HepG2 (cell line): ENCODE results near the gene CHD9. TPM values are rescaled to one million over a fixed set of nuclear protein-coding genes. Genes with fewer than 3 reads are reported as not detected.
A peak's percentile ranks its signal among the peaks of the same experiment; 100 is the strongest.

Experiments
- ATAC-seq: fragments of 200-7000 bp; cut with Tn5 transposase; 3 replicates; pipeline ENCODE4 v1.9.1; 2020; ENCODE audit warnings: mild to moderate bottlenecking, moderate library complexity
- BruUV-seq: library from RNA; stranded (reverse); fragments of 400-500 nt; replicated peaks from 2 replicates; lab custom pipeline; 2021; lab: Mats Ljungman, UMichigan
- CTCF ChIA-PET: fragments of 300-600 bp; formaldehyde crosslinking; extraction: SDS; loops from one replicate; lab custom pipeline; 2021; ENCODE audit warnings: low total read pairs, inconsistent platforms, low intra/inter-chr PET ratio; lab: Yijun Ruan, JAX
- POLR2A ChIA-PET: fragments of 350-600 bp; sonication (Branson Sonifier 250); formaldehyde crosslinking; loops from one replicate; lab custom pipeline; 2020; ENCODE audit warnings: antibody characterized with exemption, inconsistent platforms; lab: Yijun Ruan, JAX
- DNase-seq: peaks from one replicate; pipeline ENCODE4 v3.0.0-alpha.2; 2015; ENCODE audit warnings: low spot score
- FAIRE-seq: peaks from 3 replicates; lab custom pipeline; 2011; peaks lifted over from hg19 to GRCh38; lab: Jason Lieb, UNC
- H2AFZ ChIP-seq: one replicate; pipeline ENCODE4 v1.6.1; 2011; ENCODE audit warnings: low read length, inconsistent platforms
- H3K27ac ChIP-seq: fragments of 300-600 bp; 3 replicates; pipeline ENCODE4 v1.8.0; 2011; ENCODE audit warnings: mixed run types, mild to moderate bottlenecking, mixed read lengths, low read length, inconsistent platforms; ENCODE audit not compliant: insufficient read depth; ENCODE audit errors: extremely low read length
- H3K27me3 ChIP-seq, 2 experiments: fragments of 200-600 bp in 1 of 2; 2 replicates in 1 of 2; 3 replicates in 1 of 2; pipeline versions ENCODE4 v1.6.0 to v1.8.0; 2011; ENCODE audit warnings: low read length in 2 of 2, mild to moderate bottlenecking in 2 of 2, moderate library complexity in 2 of 2, inconsistent platforms in 1 of 2; ENCODE audit not compliant: insufficient read depth in 2 of 2, control insufficient read depth in 1 of 2
- H3K36me3 ChIP-seq, 2 experiments: fragments of 200-600 bp in 1 of 2; replicated peaks in 1 of 2; 2 replicates in 1 of 2; 3 replicates in 1 of 2; pipeline versions ENCODE4 v1.5.1 to v1.8.0; 2011; ENCODE audit warnings: low read length in 2 of 2, inconsistent platforms in 1 of 2; ENCODE audit not compliant: insufficient read depth in 2 of 2, control insufficient read depth in 1 of 2
- H3K4me1 ChIP-seq: 2 replicates; pipeline ENCODE4 v1.5.1; 2012; ENCODE audit warnings: low read length, inconsistent platforms; ENCODE audit not compliant: insufficient read depth
- H3K4me2 ChIP-seq: 2 replicates; pipeline ENCODE4 v1.6.0; 2011; ENCODE audit warnings: low read depth, low read length, inconsistent platforms
- H3K4me3 ChIP-seq, 3 experiments: fragments of 200-600 bp in 1 of 3; sonication (generic), shearing (Covaris generic) in 1 of 3; replicated peaks in 1 of 3; 2 replicates each; pipeline ENCODE4 v1.5.1; 2011 to 2016; ENCODE audit warnings: low read length in 3 of 3, inconsistent platforms in 2 of 3, low read depth in 2 of 3, mild to moderate bottlenecking in 2 of 3, control low read depth in 1 of 3, mixed read lengths in 1 of 3; ENCODE audit not compliant: insufficient read depth in 1 of 3
- H3K79me2 ChIP-seq: one replicate; pipeline ENCODE4 v1.6.1; 2011; ENCODE audit warnings: low read length, inconsistent platforms; ENCODE audit not compliant: insufficient read depth
- H3K9ac ChIP-seq: 2 replicates; pipeline ENCODE4 v1.6.0; 2011; ENCODE audit warnings: mild to moderate bottlenecking, low read depth, low read length, inconsistent platforms; ENCODE audit not compliant: insufficient read depth
- H3K9me3 ChIP-seq: 2 replicates; pipeline ENCODE4 v1.5.1; 2012; ENCODE audit warnings: mild to moderate bottlenecking, low read length
- H4K20me1 ChIP-seq: 2 replicates; pipeline ENCODE4 v1.6.0; 2011; ENCODE audit warnings: inconsistent platforms, mild to moderate bottlenecking, low read length, moderate library complexity; ENCODE audit not compliant: insufficient read depth
- AFF4 ChIP-seq: sonication (generic); formaldehyde crosslinking; IDR thresholded peaks from 2 replicates; pipeline ENCODE4 v1.4.0; 2020; ENCODE audit warnings: missing genetic modification reagents
- CBX1 ChIP-seq: IDR thresholded peaks from one replicate; pipeline ENCODE4 v1.6.1; 2016; ENCODE audit warnings: antibody characterized with exemption, low read depth
- CEBPZ ChIP-seq: IDR thresholded peaks from 2 replicates; pipeline ENCODE4 v1.6.1; 2012; ENCODE audit warnings: low read length, improper control_type of control experiment
- CTCF ChIP-seq: sonication (generic); formaldehyde crosslinking; IDR thresholded peaks from 2 replicates; pipeline ENCODE4 v1.5.0; 2020; ENCODE audit warnings: mild to moderate bottlenecking, missing genetic modification reagents, moderate library complexity
- DNMT3B ChIP-seq: conservative IDR thresholded peaks from 2 replicates; pipeline ENCODE4 v1.6.1; 2016; ENCODE audit warnings: missing biosample characterization, control low read depth
- HDAC2 ChIP-seq: sonication (generic); formaldehyde crosslinking; IDR thresholded peaks from 2 replicates; pipeline ENCODE4 v1.4.0; 2020; ENCODE audit warnings: missing genetic modification reagents
- RFXANK ChIP-seq: IDR thresholded peaks from 2 replicates; pipeline ENCODE4 v1.6.1; 2016
- SP4 ChIP-seq: sonication (generic); formaldehyde crosslinking; IDR thresholded peaks from 2 replicates; pipeline ENCODE4 v1.8.1; 2023; ENCODE audit warnings: mild to moderate bottlenecking, missing genetic modification reagents
- YY1 ChIP-seq: IDR thresholded peaks from 2 replicates; pipeline ENCODE4 v1.6.1; 2011; ENCODE audit warnings: low read length, low read depth, moderate library complexity, mild to moderate bottlenecking; ENCODE audit not compliant: insufficient read depth, insufficient replicate concordance
- ZEB1 ChIP-seq: IDR thresholded peaks from 2 replicates; pipeline ENCODE4 v1.6.1; 2012; ENCODE audit warnings: mild to moderate bottlenecking, low read depth, inconsistent platforms; ENCODE audit not compliant: insufficient replicate concordance
- ZNF180 ChIP-seq: sonication (generic); formaldehyde crosslinking; IDR thresholded peaks from 2 replicates; pipeline ENCODE4 v1.4.0; 2020; ENCODE audit warnings: low read depth, missing genetic modification reagents, borderline replicate concordance
- ZNF383 ChIP-seq: sonication (generic); formaldehyde crosslinking; IDR thresholded peaks from 2 replicates; pipeline ENCODE4 v1.4.0; 2020; ENCODE audit warnings: missing genetic modification reagents, mild to moderate bottlenecking, borderline replicate concordance
- ZNF431 ChIP-seq: sonication (generic); formaldehyde crosslinking; IDR thresholded peaks from 2 replicates; pipeline ENCODE4 v1.9.0; 2022; ENCODE audit warnings: missing genetic modification reagents, low read depth, mild to moderate bottlenecking, borderline replicate concordance
- ZNF891 ChIP-seq: sonication (generic); formaldehyde crosslinking; IDR thresholded peaks from 2 replicates; pipeline ENCODE4 v1.5.0; 2020; ENCODE audit warnings: mild to moderate bottlenecking, missing genetic modification reagents
- WGBS: methylation state at CpG from one replicate; pipeline ENCODE4 v1.1.6; 2017; ENCODE audit warnings: low lambda C conversion rate; 5-methylcytosine and 5-hydroxymethylcytosine counted together
- in situ Hi-C: cut with HindIII; loops from 2 replicates; pipeline ENCODE4 v1.10.0; 2017; ENCODE audit warnings: low pct_unique_long_range_greater_than_20kb; ENCODE audit not compliant: extremely low pct_ligation_motif_present
- intact Hi-C: fragments of 100-400 bp; cut with micrococcal nuclease; formaldehyde crosslinking; loops from one replicate; pipeline ENCODE4 v1.10.0; 2022; ENCODE audit not compliant: unreplicated experiment
- polyA plus RNA-seq, 8 experiments: library from polyadenylated mRNA; depleted of rRNA in 3 of 8; stranded (reverse) in 7 of 8; unstranded in 1 of 8; fragments of >200 nt; fragmentation: Illumina TruSeq in 4 of 8; extraction: Trizol in 4 of 8; gene quantifications; 2 replicates each; pipeline versions ENCODE4 v1.2.1 to v1.2.3, GENCODE V29; 2011 to 2016; ENCODE audit warnings: low read depth in 4 of 8, missing spikeins in 1 of 8, mixed read lengths in 1 of 8; ENCODE audit not compliant: insufficient read depth in 1 of 8
- total RNA-seq, 5 experiments: library from RNA; depleted of rRNA; stranded (reverse); fragments of >200 nt; fragmentation: Illumina TruSeq; extraction: Trizol; gene quantifications; 2 replicates each; pipeline ENCODE4 v1.2.3, GENCODE V29; 2016; ENCODE audit warnings: low read depth in 1 of 5

CHD9 gene
- total and polyA plus RNA-seq, 2 of the 13 experiments (the other 11 are each of a cell fraction or from before 2014, with no cell fraction given) = 23.4 to 27.7 TPM

GRCh38 chr16:53370827-53371226, 316.0 kb downstream of the CHD9 start (continued):
- no peak for TF ChIP-seq CBX1
- TF ChIP-seq ZNF383 = no peak
- no peak for TF ChIP-seq YY1
- no peak for TF ChIP-seq RFXANK (CRISPR knock-in tag)

GRCh38 chr16:53372992-53373871, 318.4 kb downstream of the CHD9 start:
- POLR2A ChIA-PET = no interaction called here
- WGBS = 66% methylated on average over 46 of the region's 56 CpGs
- CTCF ChIA-PET = no interaction called here
- no peak overlapping the region for H3K9ac ChIP-seq
- peaks cover 2 to 5% of the 10 kb centered on the region in 2 experiments; a peak in 2 of 5 replicates for H3K27me3 ChIP-seq
- H4K20me1 ChIP-seq = no peaks in the 10 kb centered on the region
- no peak for DNase-seq
- H3K9me3 ChIP-seq = no peaks in the 10 kb centered on the region
- H3K36me3 ChIP-seq = no peaks in the 10 kb centered on the region
- no TSS peak for BruUV-seq
- intact Hi-C loops (no loop called here), in situ Hi-C loops (no loop called here)
- no peak overlapping the region for H2AFZ ChIP-seq
- ATAC-seq = peak; percentile 86
- H3K4me2 ChIP-seq = peak overlapping the region; percentile 41
- no peaks in the 10 kb centered on the region for H3K79me2 ChIP-seq
- H3K27ac ChIP-seq = no peak overlapping the region
- no peak for FAIRE-seq
- H3K4me1 ChIP-seq = no peaks in the 10 kb centered on the region
- H3K4me3 ChIP-seq = peak overlapping the region; percentile 29 to 64 (median 38); a peak in 5 of 6 replicates
- TF ChIP-seq DNMT3B (CRISPR knock-in tag) = no peak
- 0 out of 2 replicates have a peak, but pooled peaks have one; percentile 17 for TF ChIP-seq HDAC2 (CRISPR knock-in tag)
- TF ChIP-seq ZNF431 (CRISPR knock-in tag) = no peak
- no peak for TF ChIP-seq AFF4 (CRISPR knock-in tag)
- peak; percentile 24 for TF ChIP-seq CTCF (CRISPR knock-in tag)
- 0 out of 2 replicates have a peak, but pooled peaks have one; percentile 17 for TF ChIP-seq ZNF891 (CRISPR knock-in tag)
- no peak for TF ChIP-seq ZNF180 (CRISPR knock-in tag)
- no peak for TF ChIP-seq ZEB1
- 0 out of 2 replicates have a peak, but pooled peaks have one; percentile 15 for TF ChIP-seq SP4 (CRISPR knock-in tag)
- no peak for TF ChIP-seq CEBPZ
